ENCODE measurements around the gene VWC2L. TPM values are rescaled to one million over a fixed set of nuclear protein-coding genes. Genes with fewer than 3 reads are reported as not detected.

The VWC2L gene
- polyA plus RNA-seq, 1 donor from 2014 or later = 0.31 TPM

DNA sequence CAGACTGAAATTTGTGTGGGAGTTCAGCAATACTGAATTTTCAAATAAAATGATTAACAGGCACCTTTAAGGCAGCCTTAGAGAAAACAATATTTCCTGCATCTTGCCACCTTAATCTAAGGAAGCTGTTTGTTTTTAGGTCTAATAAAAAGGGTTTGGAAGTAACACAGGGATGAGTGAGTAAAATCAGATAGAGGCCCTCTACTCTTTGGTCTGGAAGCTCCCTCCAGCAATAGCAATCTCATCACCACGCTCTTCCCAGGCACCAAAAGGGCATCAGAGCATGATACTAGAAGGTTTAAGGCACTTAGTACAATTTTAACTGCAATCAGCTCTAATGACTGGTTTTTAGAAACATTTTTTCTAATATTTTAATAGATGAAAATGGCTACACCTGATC lies 155.6 kb downstream of the VWC2L start:
- Histone ChIP-seq H3K9me2 (ENCODE audit: insufficient read depth, low read length) (no peaks in the 10 kb centered on the region), H3K27ac (ENCODE audit: low read length) (no peak overlapping the region), H3K36me3 (ENCODE audit: insufficient read depth, low read length) (no peaks in the 10 kb centered on the region), H3K79me2 (replicated peaks; ENCODE audit: insufficient read depth, low read length) (no peaks in the 10 kb centered on the region), H3K9me3 (ENCODE audit: low read length) (no peaks in the 10 kb centered on the region), H3K4me2 (ENCODE audit: low read length) (no peak overlapping the region), H2AFZ (ENCODE audit: low read depth, low read length) (no peak overlapping the region), H3K4me3 (ENCODE audit: low read length) (no peak overlapping the region), H3K9ac (ENCODE audit: low read length) (no peak overlapping the region), H3K27me3 (ENCODE audit: insufficient read depth, low read depth, low read length) (no peaks in the 10 kb centered on the region), H4K20me1 (ENCODE audit: insufficient read depth) (no peaks in the 10 kb centered on the region), H3F3A (ENCODE audit: insufficient read depth, low read length, poor library complexity, severe bottlenecking) (no peaks in the 10 kb centered on the region)
- TF ChIP-seq REST (IDR thresholded peaks at IDR 0.05; ENCODE audit: borderline replicate concordance) (no peak), EZH2 (IDR thresholded peaks at IDR 0.05; ENCODE audit: borderline replicate concordance, insufficient read depth, low read length, poor library complexity, severe bottlenecking) (no peak), MXI1 (conservative IDR thresholded peaks at IDR 0.05; ENCODE audit: poor library complexity, severe bottlenecking) (no peak)

DNA sequence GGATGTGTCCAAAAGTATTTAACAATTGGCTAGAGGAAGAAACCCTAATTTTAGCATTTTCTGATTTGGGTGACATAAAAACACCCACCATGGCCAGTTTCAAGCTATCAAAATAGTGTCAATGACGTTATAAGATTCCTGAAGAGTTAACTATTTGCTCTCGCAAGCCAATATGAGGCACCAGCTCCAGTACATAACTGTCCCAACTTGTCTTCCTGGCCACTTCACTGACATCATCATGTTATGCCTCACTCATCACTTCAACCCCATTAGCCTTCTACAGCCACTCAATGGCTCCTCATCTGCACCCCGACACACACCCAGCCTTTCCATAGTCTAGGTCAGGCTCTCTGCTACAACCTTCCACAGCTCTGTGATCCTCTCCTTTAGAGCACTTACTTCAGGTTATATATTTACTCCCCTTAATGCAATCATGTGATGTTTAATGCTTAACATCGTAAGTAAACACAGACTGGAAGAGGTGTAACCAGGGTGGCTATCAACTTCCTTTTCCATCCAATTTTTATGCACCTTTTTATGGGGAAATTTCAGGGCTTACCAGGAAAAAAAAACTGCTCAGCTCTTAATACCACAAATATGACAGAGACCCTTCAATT lies 158.7 kb downstream of the VWC2L start:
- H3K36me3 ChIP-seq (ENCODE audit: insufficient read depth, low read length) = no peaks in the 10 kb centered on the region
- no peaks in the 10 kb centered on the region for H3K79me2 ChIP-seq (replicated peaks; ENCODE audit: insufficient read depth, low read length)
- no peak overlapping the region for H3K27ac ChIP-seq (ENCODE audit: low read length)
- no peaks in the 10 kb centered on the region for H4K20me1 ChIP-seq (ENCODE audit: insufficient read depth)
- H3K4me2 ChIP-seq (ENCODE audit: low read length) = no peak overlapping the region
- H3K4me3 ChIP-seq (ENCODE audit: low read length) = no peak overlapping the region
- TF ChIP-seq EZH2 (IDR thresholded peaks at IDR 0.05; ENCODE audit: borderline replicate concordance, insufficient read depth, low read length, poor library complexity, severe bottlenecking) = no peak
- no peak for TF ChIP-seq SMC3 (conservative IDR thresholded peaks at IDR 0.05; ENCODE audit: poor library complexity)
- no peak for TF ChIP-seq EP300 (conservative IDR thresholded peaks at IDR 0.05; ENCODE audit: poor library complexity, severe bottlenecking)
- TF ChIP-seq TAF1 (IDR thresholded peaks at IDR 0.05; ENCODE audit: low read depth) = no peak
- TF ChIP-seq CTCF (IDR thresholded peaks at IDR 0.05; ENCODE audit: poor library complexity, severe bottlenecking) = no peak
- no peak for TF ChIP-seq MXI1 (conservative IDR thresholded peaks at IDR 0.05; ENCODE audit: poor library complexity, severe bottlenecking)
- TF ChIP-seq POLR2AphosphoS5 (IDR thresholded peaks at IDR 0.05) = no peak
- no peak for TF ChIP-seq REST (IDR thresholded peaks at IDR 0.05; ENCODE audit: borderline replicate concordance)
- no peak for TF ChIP-seq RAD21 (conservative IDR thresholded peaks at IDR 0.05)
- no peaks in the 10 kb centered on the region for H3F3A ChIP-seq (ENCODE audit: insufficient read depth, low read length, poor library complexity, severe bottlenecking)
- H3K9me2 ChIP-seq (ENCODE audit: insufficient read depth, low read length) = no peaks in the 10 kb centered on the region
- no peak overlapping the region for H3K9ac ChIP-seq (ENCODE audit: low read length)
- no peaks in the 10 kb centered on the region for H3K9me3 ChIP-seq (ENCODE audit: low read length)
- H2AFZ ChIP-seq (ENCODE audit: low read depth, low read length) = no peak overlapping the region
- H3K27me3 ChIP-seq (ENCODE audit: insufficient read depth, low read depth, low read length) = no peaks in the 10 kb centered on the region
